GM18861 (cell line): ENCODE data around the gene SPARC.
"Not testable (repeated sequence)": the region's sequence is repeated elsewhere in the genome, so short reads cannot be mapped to it uniquely, and the experiment has no call there.

Experiments
- ATAC-seq: cut with Tn5 transposase; IDR thresholded peaks from one replicate; pipeline ENCODE4 v1.9.1; 2021; ENCODE audit not compliant: unreplicated experiment

The SPARC gene

GRCh38 chr5:151680156-151680505 is 6.6 kb downstream of the SPARC start:
- ATAC-seq, result not testable (repeated sequence)

GRCh38 chr5:151679421-151680155 is 7.1 kb downstream of the SPARC start:
- no peak for ATAC-seq

GRCh38 chr5:151678713-151679112 is 8.0 kb downstream of the SPARC start:
- no peak for ATAC-seq

GRCh38 chr5:151677776-151678545 is 8.8 kb downstream of the SPARC start:
- ATAC-seq, result no peak

GRCh38 chr5:151676719-151677118 is 10.0 kb downstream of the SPARC start:
- no peak for ATAC-seq

- ATAC-seq, result no peak
Observed at GRCh38 chr5:151676314-151676712, 10.4 kb downstream of the SPARC start.

GRCh38 chr5:151675611-151676313 is 11.0 kb downstream of the SPARC start:
- ATAC-seq, result no peak

- no peak for ATAC-seq
Observed at GRCh38 chr5:151674626-151675610, 11.8 kb downstream of the SPARC start.

- ATAC-seq, result no peak
Observed at GRCh38 chr5:151673421-151673820, 13.3 kb downstream of the SPARC start.

GRCh38 chr5:151672516-151672915 is 14.2 kb downstream of the SPARC start:
- ATAC-seq, result no peak

- no peak for ATAC-seq
Observed at GRCh38 chr5:151671950-151672349, 14.8 kb downstream of the SPARC start.

GRCh38 chr5:151670953-151671636 is 15.6 kb downstream of the SPARC start:
- no peak for ATAC-seq

- ATAC-seq, result no peak
Observed at GRCh38 chr5:151670083-151670686, 16.5 kb downstream of the SPARC start.

GRCh38 chr5:151667083-151667482 is 19.6 kb downstream of the SPARC start:
- no peak for ATAC-seq

GRCh38 chr5:151665613-151666012 is 21.1 kb downstream of the SPARC start:
- ATAC-seq, result no peak

GRCh38 chr5:151664694-151665585 is 21.8 kb downstream of the SPARC start:
- ATAC-seq, result no peak

- no peak for ATAC-seq
Observed at GRCh38 chr5:151663617-151664293, 23.0 kb downstream of the SPARC start.

GRCh38 chr5:151662805-151663204 is 23.9 kb downstream of the SPARC start:
- ATAC-seq, result no peak
